HCT116 (cell line): ENCODE results near the gene RAB27B. TPM values are rescaled to one million over a fixed set of nuclear protein-coding genes. Genes with fewer than 3 reads are reported as not detected.

Experiments used
- ATAC-seq: fragments of 200-7000 bp; cut with Tn5 transposase; 2 replicates; pipeline ENCODE4 v1.9.1; 2020; ENCODE audit warnings: mild to moderate bottlenecking, moderate library complexity
- BruUV-seq: library from RNA; stranded (reverse); fragments of 400-500 nt; replicated peaks from 2 replicates; lab custom pipeline; 2021; lab: Mats Ljungman, UMichigan
- CTCF ChIA-PET: fragments of 300-600 bp; sonication (Branson Sonifier 250); formaldehyde crosslinking; loops from one replicate; lab custom pipeline; 2021; ENCODE audit warnings: antibody characterized with exemption; lab: Charles Lee
- POLR2A ChIA-PET: fragments of 300-600, 350-600 bp; sonication (Branson Sonifier 250); formaldehyde crosslinking; loops from one replicate; lab custom pipeline; 2021; ENCODE audit warnings: antibody characterized with exemption; lab: Charles Lee
- RAD21 ChIA-PET, 2 experiments: fragments of 300-600 bp; sonication (Branson Sonifier 250); formaldehyde crosslinking; loops; one replicate each; lab custom pipeline; 2023; ENCODE audit warnings: low total read pairs in 2 of 2; ENCODE audit not compliant: uncharacterized antibody in 2 of 2, unreplicated experiment in 2 of 2, low non-redundant PET in 1 of 2; lab: Charles Lee
- DNase-seq: peaks from one replicate; pipeline ENCODE4 v3.0.0-alpha.2; 2010; ENCODE audit warnings: low read depth, low spot score
- H2AFZ ChIP-seq: fragments of 200-600 bp; shearing (Covaris generic), sonication (generic); 2 replicates; pipeline ENCODE4 v1.6.1; 2017; ENCODE audit warnings: low read depth, mixed run types, mixed read lengths, antibody characterized with exemption, low read length; ENCODE audit not compliant: poor library complexity, severe bottlenecking
- H3K27ac ChIP-seq: 2 replicates; pipeline ENCODE4 v1.5.1; 2012; ENCODE audit warnings: low read depth, low read length
- H3K27me3 ChIP-seq: fragments of 200-600 bp; sonication (generic); 2 replicates; pipeline ENCODE4 v1.6.1; 2016; ENCODE audit warnings: mixed run types, low read length, mixed read lengths; ENCODE audit not compliant: insufficient read depth
- H3K36me3 ChIP-seq, 2 experiments: fragments of 200-500 bp in 1 of 2; fragments of 200-600 bp in 1 of 2; sonication (Bioruptor generic) in 1 of 2; sonication (generic) in 1 of 2; 2 replicates each; pipeline versions ENCODE4 v1.5.1 to v1.6.1; 2014 to 2016; ENCODE audit warnings: low read length in 2 of 2, inconsistent platforms in 1 of 2, mixed read lengths in 1 of 2, mixed run types in 1 of 2; ENCODE audit not compliant: insufficient read depth in 2 of 2, control insufficient read depth in 1 of 2
- H3K4me1 ChIP-seq, 2 experiments: fragments of 200-600 bp in 1 of 2; sonication (generic) in 1 of 2; 2 replicates each; pipeline versions ENCODE4 v1.5.1 to v1.6.1; 2012 to 2017; ENCODE audit warnings: low read length in 2 of 2, inconsistent platforms in 1 of 2, mild to moderate bottlenecking in 1 of 2, mixed read lengths in 1 of 2, mixed run types in 1 of 2, moderate library complexity in 1 of 2; ENCODE audit not compliant: insufficient read depth in 2 of 2, control insufficient read depth in 1 of 2
- H3K4me2 ChIP-seq: fragments of 200-600 bp; sonication (generic); 2 replicates; pipeline ENCODE4 v1.6.1; 2017; ENCODE audit warnings: mixed run types, low read length, mixed read lengths
- H3K4me3 ChIP-seq, 2 experiments: fragments of 200-600 bp in 1 of 2; sonication (generic) in 1 of 2; replicated peaks in 1 of 2; 2 replicates each; pipeline ENCODE4 v1.5.1; 2011 to 2016; ENCODE audit warnings: low read length in 2 of 2, control low read depth in 1 of 2, low read depth in 1 of 2, mild to moderate bottlenecking in 1 of 2, mixed read lengths in 1 of 2, mixed run types in 1 of 2
- H3K79me2 ChIP-seq: fragments of 200-600 bp; sonication (generic); 2 replicates; pipeline ENCODE4 v1.6.1; 2017; ENCODE audit warnings: mild to moderate bottlenecking, mixed run types, low read length, moderate library complexity, mixed read lengths; ENCODE audit not compliant: insufficient read depth
- H3K9ac ChIP-seq: fragments of 200-600 bp; sonication (generic); 2 replicates; pipeline ENCODE4 v1.6.1; 2016; ENCODE audit warnings: low read length, mixed read lengths
- H3K9me2 ChIP-seq: fragments of 200-600 bp; sonication (generic), shearing (Covaris generic); 2 replicates; pipeline ENCODE4 v1.6.1; 2017; ENCODE audit warnings: mixed run types, mild to moderate bottlenecking, moderate library complexity; ENCODE audit not compliant: insufficient read depth
- H3K9me3 ChIP-seq, 2 experiments: fragments of 200-500 bp in 1 of 2; fragments of 200-600 bp in 1 of 2; sonication (Bioruptor generic) in 1 of 2; sonication (generic) in 1 of 2; 2 replicates each; pipeline ENCODE4 v1.6.1; 2014 to 2017; ENCODE audit warnings: low read length in 2 of 2, mixed read lengths in 2 of 2, inconsistent platforms in 1 of 2, low read depth in 1 of 2, mild to moderate bottlenecking in 1 of 2, mixed run types in 1 of 2, moderate library complexity in 1 of 2; ENCODE audit not compliant: control insufficient read depth in 1 of 2, insufficient read depth in 1 of 2
- H4K20me1 ChIP-seq: fragments of 200-600 bp; sonication (generic), shearing (Covaris generic); 2 replicates; pipeline ENCODE4 v1.6.1; 2017; ENCODE audit warnings: mixed run types, mild to moderate bottlenecking, moderate library complexity; ENCODE audit not compliant: insufficient read depth
- CBX3 ChIP-seq: IDR thresholded peaks from 2 replicates; pipeline ENCODE4 v1.6.1; 2012; ENCODE audit warnings: low read depth
- CEBPB ChIP-seq: IDR thresholded peaks from 2 replicates; pipeline ENCODE4 v1.6.1; 2012; ENCODE audit warnings: low read depth
- EGR1 ChIP-seq: IDR thresholded peaks from 2 replicates; pipeline ENCODE4 v1.6.1; 2012; ENCODE audit warnings: low read depth
- EZH2phosphoT487 ChIP-seq: fragments of 200-600 bp; IDR thresholded peaks from 2 replicates; pipeline ENCODE4 v1.6.1; 2018; ENCODE audit warnings: antibody characterized with exemption, borderline replicate concordance
- JUND ChIP-seq: IDR thresholded peaks from 2 replicates; pipeline ENCODE4 v1.6.1; 2012
- POLR2A ChIP-seq: IDR thresholded peaks from 2 replicates; pipeline ENCODE4 v1.7.0; 2011; ENCODE audit warnings: borderline replicate concordance; ENCODE audit not compliant: insufficient read depth, insufficient read length; ENCODE audit errors: extremely low read depth
- SIN3A ChIP-seq: IDR thresholded peaks from 2 replicates; pipeline ENCODE4 v1.6.1; 2012; ENCODE audit warnings: low read depth
- SP1 ChIP-seq: IDR thresholded peaks from 2 replicates; pipeline ENCODE4 v1.6.1; 2012; ENCODE audit warnings: low read depth
- TCF7L2 ChIP-seq: IDR thresholded peaks from 2 replicates; pipeline ENCODE4 v1.7.0; 2011; ENCODE audit warnings: borderline replicate concordance, inconsistent platforms; ENCODE audit not compliant: insufficient read depth, insufficient read length; ENCODE audit errors: extremely low read depth
- ZFX ChIP-seq: fragments of 450-650 bp; IDR thresholded peaks from 2 replicates; pipeline ENCODE4 v1.6.1; 2017
- ZNF274 ChIP-seq: fragments of 200-500 bp; sonication (Bioruptor generic); IDR thresholded peaks from 2 replicates; pipeline ENCODE4 v1.6.1; 2014; ENCODE audit warnings: mild to moderate bottlenecking, low read depth, low read length, inconsistent platforms
- intact Hi-C: fragments of 100-400 bp; cut with micrococcal nuclease; formaldehyde crosslinking; loops from 2 replicates; pipeline ENCODE4 v1.10.0; 2022
- total RNA-seq: library from RNA; stranded (reverse); gene quantifications from one replicate; pipeline ENCODE4 v1.2.1, GENCODE V29; 2021; ENCODE audit not compliant: unreplicated experiment
- TF ChIP-seq, protein P1 (sequence below): IDR thresholded peaks from 2 replicates; pipeline ENCODE4 v1.6.1; 2011; ENCODE audit warnings: mild to moderate bottlenecking, low read length, moderate library complexity; ENCODE audit not compliant: insufficient replicate concordance; ENCODE audit errors: extremely low read depth
- TF ChIP-seq, protein P2 (sequence below), 3 experiments: fragments of 200-600 bp in 1 of 3; sonication (generic) in 1 of 3; IDR thresholded peaks in 2 of 3; conservative IDR thresholded peaks in 1 of 3; 2 replicates each; pipeline ENCODE4 v1.5.1; 2012 to 2017; ENCODE audit warnings: low read depth in 2 of 3, low read length in 2 of 3, antibody characterized with exemption in 1 of 3, borderline replicate concordance in 1 of 3, control low read depth in 1 of 3, mild to moderate bottlenecking in 1 of 3, mixed read lengths in 1 of 3, mixed run types in 1 of 3, moderate library complexity in 1 of 3; ENCODE audit not compliant: insufficient read depth in 1 of 3
- TF ChIP-seq, protein P3 (sequence below): IDR thresholded peaks from 2 replicates; pipeline ENCODE4 v1.6.1; 2012
- TF ChIP-seq, protein P4 (sequence below): IDR thresholded peaks from 2 replicates; pipeline ENCODE4 v1.6.1; 2012; ENCODE audit warnings: low read depth
- TF ChIP-seq, protein P5 (sequence below): IDR thresholded peaks from 2 replicates; pipeline ENCODE4 v1.6.1; 2012

Gene RAB27B
- total RNA-seq, 1 experiment from 2014 or later, result 2.2 TPM

DNA sequence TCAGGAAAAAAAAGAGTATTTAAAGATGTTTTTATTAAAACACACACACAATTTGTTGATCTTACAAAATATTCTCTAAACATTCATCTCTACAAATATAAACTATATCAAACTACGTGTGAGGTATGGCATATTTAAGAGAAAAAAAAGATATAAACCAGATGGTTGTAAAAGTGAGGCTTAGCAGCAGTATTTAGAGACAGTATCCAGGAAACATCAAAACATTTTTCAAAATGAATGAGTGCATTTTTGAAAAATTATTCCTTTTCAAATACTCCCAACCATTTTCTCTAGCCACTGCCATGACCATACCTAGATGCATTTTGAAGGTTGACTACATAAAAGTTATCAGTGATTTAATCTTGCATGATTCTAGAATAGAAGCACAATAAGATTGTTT, 38.2 kb upstream of the RAB27B start (continued):
- TF ChIP-seq, protein P1, sequence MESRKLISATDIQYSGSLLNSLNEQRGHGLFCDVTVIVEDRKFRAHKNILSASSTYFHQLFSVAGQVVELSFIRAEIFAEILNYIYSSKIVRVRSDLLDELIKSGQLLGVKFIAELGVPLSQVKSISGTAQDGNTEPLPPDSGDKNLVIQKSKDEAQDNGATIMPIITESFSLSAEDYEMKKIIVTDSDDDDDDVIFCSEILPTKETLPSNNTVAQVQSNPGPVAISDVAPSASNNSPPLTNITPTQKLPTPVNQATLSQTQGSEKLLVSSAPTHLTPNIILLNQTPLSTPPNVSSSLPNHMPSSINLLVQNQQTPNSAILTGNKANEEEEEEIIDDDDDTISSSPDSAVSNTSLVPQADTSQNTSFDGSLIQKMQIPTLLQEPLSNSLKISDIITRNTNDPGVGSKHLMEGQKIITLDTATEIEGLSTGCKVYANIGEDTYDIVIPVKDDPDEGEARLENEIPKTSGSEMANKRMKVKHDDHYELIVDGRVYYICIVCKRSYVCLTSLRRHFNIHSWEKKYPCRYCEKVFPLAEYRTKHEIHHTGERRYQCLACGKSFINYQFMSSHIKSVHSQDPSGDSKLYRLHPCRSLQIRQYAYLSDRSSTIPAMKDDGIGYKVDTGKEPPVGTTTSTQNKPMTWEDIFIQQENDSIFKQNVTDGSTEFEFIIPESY, result no peak
- TF ChIP-seq SIN3A, result no peak

DNA sequence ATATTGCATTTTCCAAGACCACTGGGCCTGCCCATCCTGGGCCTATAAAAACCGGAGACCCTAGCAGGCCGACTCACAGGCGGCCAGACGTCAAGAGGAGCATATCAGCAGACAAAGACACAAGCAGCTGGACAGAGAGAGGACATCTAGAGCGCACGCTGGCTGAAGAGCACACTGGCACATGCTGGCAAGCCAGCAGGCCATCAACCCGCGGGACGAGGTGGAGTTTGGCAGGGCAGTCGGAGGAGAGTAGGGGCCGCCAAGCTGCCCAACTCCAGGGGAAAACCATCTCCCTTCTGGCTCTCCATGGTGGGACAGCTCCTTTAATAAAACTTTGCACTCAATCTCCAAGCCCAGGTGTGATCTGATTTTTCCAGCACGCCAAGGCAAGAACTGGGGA, 36.6 kb upstream of the RAB27B start:
- Histone ChIP-seq H4K20me1 (no peaks in the 10 kb centered on the region), H3K4me3 (no peak overlapping the region), H3K27ac (no peak overlapping the region), H2AFZ (no peak overlapping the region), H3K4me1 (no peaks in the 10 kb centered on the region), H3K9me2 (no peaks in the 10 kb centered on the region), H3K9ac (no peak overlapping the region), H3K36me3 (no peaks in the 10 kb centered on the region), H3K79me2 (no peaks in the 10 kb centered on the region), H3K4me2 (no peak overlapping the region), H3K9me3 (no peaks in the 10 kb centered on the region), H3K27me3 (no peaks in the 10 kb centered on the region)
- DNase-seq (no peak), ATAC-seq (no peak)
- ChIA-PET CTCF (no interaction called here), POLR2A (no interaction called here), RAD21 (no interaction called here)
- intact Hi-C loops, result no loop called here
- no TSS peak for BruUV-seq
- TF ChIP-seq CEBPB (no peak), POLR2A (no peak), SIN3A (no peak), EZH2phosphoT487 (no peak), EGR1 (no peak), ZFX (no peak), SP1 (no peak), CBX3 (no peak), JUND (no peak), ZNF274 (no peak), TCF7L2 (no peak)
- TF ChIP-seq, protein P1, result no peak
- TF ChIP-seq, protein P2, sequence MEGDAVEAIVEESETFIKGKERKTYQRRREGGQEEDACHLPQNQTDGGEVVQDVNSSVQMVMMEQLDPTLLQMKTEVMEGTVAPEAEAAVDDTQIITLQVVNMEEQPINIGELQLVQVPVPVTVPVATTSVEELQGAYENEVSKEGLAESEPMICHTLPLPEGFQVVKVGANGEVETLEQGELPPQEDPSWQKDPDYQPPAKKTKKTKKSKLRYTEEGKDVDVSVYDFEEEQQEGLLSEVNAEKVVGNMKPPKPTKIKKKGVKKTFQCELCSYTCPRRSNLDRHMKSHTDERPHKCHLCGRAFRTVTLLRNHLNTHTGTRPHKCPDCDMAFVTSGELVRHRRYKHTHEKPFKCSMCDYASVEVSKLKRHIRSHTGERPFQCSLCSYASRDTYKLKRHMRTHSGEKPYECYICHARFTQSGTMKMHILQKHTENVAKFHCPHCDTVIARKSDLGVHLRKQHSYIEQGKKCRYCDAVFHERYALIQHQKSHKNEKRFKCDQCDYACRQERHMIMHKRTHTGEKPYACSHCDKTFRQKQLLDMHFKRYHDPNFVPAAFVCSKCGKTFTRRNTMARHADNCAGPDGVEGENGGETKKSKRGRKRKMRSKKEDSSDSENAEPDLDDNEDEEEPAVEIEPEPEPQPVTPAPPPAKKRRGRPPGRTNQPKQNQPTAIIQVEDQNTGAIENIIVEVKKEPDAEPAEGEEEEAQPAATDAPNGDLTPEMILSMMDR (IDR thresholded peaks at IDR 0.05 in 2 of 3, conservative IDR thresholded peaks at IDR 0.05 in 1 of 3; ENCODE audit: borderline replicate concordance in 1 of 3, insufficient read depth in 1 of 3, low read depth in 2 of 3, low read length in 2 of 3), result no peak
- TF ChIP-seq, protein P3, sequence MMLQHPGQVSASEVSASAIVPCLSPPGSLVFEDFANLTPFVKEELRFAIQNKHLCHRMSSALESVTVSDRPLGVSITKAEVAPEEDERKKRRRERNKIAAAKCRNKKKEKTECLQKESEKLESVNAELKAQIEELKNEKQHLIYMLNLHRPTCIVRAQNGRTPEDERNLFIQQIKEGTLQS, result no peak
- TF ChIP-seq, protein P4, sequence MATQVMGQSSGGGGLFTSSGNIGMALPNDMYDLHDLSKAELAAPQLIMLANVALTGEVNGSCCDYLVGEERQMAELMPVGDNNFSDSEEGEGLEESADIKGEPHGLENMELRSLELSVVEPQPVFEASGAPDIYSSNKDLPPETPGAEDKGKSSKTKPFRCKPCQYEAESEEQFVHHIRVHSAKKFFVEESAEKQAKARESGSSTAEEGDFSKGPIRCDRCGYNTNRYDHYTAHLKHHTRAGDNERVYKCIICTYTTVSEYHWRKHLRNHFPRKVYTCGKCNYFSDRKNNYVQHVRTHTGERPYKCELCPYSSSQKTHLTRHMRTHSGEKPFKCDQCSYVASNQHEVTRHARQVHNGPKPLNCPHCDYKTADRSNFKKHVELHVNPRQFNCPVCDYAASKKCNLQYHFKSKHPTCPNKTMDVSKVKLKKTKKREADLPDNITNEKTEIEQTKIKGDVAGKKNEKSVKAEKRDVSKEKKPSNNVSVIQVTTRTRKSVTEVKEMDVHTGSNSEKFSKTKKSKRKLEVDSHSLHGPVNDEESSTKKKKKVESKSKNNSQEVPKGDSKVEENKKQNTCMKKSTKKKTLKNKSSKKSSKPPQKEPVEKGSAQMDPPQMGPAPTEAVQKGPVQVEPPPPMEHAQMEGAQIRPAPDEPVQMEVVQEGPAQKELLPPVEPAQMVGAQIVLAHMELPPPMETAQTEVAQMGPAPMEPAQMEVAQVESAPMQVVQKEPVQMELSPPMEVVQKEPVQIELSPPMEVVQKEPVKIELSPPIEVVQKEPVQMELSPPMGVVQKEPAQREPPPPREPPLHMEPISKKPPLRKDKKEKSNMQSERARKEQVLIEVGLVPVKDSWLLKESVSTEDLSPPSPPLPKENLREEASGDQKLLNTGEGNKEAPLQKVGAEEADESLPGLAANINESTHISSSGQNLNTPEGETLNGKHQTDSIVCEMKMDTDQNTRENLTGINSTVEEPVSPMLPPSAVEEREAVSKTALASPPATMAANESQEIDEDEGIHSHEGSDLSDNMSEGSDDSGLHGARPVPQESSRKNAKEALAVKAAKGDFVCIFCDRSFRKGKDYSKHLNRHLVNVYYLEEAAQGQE, result no peak
- TF ChIP-seq, protein P5, sequence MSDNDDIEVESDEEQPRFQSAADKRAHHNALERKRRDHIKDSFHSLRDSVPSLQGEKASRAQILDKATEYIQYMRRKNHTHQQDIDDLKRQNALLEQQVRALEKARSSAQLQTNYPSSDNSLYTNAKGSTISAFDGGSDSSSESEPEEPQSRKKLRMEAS, result no peak
